ENCODE measurements around the gene NEK6.

NEK6 gene

DNA sequence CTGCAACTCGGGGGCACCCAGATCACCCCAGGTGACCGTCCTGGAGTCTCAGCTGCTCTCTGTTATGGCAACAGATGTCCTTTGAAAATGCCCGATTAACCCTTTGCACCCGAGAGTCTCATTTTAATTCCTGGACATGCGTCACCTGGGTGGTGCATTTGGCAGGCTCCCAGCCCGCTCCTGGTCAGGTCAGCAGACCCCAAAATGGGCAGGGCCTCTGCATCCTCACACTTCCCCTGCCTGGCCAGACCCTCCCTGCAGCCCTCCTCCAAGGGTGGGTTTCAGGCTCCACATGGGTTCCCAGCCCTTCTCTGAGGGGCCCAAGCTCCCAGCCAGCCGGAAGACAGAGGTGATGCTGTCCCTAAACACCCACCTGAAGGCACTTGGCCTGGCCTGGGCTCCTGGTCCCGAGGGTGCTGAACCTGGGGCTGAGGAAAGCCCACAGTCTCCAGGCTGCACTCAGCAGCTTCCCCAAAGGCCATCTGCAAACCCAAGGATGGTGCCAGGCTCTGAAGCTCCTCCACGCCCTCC lies 88.1 kb downstream of the NEK6 start:
- DNase-seq, result no peak

DNA sequence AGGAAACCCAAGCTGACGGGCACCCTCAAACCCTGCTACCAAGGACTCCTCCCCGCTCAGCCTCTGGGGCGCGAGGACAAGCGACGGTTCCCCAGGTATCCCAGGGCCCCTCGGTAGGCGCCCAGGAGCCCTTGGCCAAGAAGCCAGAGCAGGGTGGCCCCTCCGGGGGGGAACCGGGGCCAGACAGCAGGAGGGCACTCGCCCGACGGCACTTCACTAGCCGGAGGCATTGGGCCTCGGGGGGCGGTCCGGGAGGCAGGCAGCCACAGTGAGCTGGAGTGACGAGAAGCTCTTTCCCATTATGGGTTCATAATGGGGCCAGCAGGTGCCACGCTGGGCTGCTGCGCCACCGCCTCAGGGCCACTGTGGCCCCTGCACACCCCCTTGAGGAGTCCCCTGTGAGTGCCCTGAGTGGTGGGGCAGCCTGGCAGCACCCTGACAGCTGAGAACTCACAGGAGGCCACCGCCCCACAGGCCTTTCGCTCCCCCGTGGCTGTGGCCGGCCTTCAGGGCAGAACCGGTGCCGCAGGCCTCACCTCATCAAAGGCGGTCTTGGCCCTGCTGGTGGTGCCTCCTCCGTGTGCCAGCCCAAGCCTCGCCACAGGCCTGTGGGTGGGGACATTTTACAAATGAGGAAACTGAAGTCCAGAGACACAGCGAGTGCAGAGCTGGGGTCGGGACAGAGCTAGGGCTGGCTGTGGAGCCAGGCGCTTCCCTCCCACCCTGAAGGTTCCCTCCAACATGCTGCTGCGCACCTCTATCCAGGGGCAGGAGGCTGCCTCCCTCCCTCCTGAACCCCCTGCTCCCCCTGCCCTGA lies 88.8 kb downstream of the NEK6 start:
- no peak for DNase-seq

DNA sequence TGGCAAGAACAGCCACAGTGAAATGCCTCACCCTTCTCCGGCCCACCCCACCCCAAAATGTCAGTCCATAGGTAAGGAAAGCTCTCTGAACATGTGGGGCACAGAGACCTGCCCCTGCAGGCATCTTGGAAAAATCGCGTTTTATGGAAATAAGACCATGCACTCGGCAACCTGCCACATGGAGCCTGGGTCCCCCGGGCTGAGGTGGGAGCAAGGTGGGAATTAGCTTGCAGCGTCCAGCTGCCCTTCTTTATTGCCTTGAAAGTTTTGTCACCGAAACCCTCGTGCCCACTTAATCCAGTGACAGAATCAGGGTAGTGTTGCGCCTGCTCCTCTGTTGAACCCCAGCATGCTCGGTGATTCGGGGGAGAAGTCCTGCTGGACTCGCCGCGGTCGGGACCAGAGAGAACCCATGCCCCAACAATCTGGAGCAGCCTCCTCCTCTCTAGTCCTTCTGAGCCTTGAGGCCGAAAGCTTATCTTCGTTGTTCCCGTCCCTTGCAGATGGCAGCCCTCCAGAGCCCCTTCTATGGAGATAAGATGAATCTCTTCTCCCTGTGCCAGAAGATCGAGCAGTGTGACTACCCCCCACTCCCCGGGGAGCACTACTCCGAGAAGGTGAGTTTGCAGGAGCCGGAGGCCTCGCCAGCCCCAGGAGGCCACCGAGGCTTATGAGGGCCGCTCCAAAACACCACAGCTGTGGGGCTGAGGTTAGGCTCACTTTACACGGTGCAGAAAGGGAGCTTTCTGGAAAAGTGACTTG lies 89.6 kb downstream of the NEK6 start:
- DNase-seq, result no peak

DNA sequence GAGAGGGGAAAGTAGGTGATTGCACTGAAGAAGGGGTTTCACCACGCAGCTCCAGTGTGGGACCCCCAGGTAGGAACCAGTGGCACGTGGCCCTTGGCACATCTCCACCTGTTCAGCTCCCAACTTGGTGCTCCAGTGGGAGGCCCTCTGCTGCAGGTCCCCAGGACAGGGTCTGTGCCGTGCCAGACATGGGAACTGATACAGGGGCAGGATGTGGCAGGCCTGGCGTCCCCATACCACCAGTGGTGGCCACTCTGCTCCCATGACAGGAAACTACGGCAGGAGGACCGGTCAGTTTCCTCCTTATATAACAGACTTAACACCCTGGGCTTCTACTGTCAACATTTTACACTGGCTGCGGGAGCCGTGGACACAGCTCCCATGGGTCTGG lies 90.2 kb downstream of the NEK6 start:
- no peak for DNase-seq

DNA sequence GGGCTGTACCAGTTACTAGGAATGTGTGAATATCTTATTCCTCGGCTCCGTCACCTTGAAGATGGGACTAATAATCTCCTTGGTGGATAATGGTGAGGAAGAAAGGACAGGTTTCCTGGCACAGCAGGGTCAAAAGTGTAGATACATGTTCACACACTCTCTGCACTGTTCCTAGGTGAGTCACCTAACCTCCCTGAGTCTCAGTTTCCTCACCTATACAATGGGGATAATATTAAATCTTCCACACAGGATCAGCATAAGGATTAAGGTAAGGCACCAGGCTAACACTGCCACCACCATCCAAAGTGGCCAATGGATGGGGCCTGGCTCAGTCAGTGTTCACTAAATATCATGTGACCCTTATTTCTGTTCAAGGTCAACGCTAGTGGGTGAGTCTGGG lies 90.6 kb downstream of the NEK6 start:
- no peak for DNase-seq

DNA sequence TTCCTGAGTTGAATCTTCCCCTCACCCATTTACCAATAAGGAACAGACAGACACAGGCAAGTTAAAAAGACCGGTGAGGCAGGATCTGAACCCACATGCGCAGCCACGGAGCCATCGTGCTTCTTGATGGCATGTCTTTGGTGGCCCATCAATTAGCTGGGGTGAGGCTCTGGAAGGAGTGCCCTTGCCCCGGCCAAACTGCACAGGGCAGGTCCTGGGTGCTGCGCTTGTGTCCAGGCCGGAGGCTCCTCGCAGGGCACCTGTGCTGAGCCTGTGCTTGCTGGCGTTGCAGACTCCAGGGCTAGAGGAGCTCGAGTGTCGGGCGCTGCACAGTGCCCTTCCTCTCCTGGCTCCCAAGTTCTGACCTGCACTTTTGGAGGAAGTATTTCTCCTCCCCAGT lies 91.1 kb downstream of the NEK6 start:
- DNase-seq, result no peak

DNA sequence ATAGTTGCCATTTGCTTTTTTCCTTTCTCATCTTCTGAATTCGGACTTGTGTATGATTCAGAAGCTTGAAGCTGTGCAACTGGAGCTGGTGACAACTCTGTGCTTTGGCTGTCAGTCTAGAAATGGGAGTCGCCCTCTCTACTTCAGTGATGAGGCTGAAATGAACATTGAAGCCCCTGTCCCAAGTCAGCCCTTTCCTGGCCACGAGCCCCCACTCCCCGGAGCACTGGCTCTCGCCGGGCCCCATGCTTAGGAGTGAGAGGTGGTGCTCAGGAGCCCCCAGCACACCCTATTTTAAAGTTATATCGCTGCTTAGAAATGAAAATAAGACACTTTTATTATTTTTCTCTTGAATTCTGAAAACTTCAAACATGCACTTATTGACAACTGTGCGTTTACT lies 91.5 kb downstream of the NEK6 start:
- DNase-seq, result no peak

DNA sequence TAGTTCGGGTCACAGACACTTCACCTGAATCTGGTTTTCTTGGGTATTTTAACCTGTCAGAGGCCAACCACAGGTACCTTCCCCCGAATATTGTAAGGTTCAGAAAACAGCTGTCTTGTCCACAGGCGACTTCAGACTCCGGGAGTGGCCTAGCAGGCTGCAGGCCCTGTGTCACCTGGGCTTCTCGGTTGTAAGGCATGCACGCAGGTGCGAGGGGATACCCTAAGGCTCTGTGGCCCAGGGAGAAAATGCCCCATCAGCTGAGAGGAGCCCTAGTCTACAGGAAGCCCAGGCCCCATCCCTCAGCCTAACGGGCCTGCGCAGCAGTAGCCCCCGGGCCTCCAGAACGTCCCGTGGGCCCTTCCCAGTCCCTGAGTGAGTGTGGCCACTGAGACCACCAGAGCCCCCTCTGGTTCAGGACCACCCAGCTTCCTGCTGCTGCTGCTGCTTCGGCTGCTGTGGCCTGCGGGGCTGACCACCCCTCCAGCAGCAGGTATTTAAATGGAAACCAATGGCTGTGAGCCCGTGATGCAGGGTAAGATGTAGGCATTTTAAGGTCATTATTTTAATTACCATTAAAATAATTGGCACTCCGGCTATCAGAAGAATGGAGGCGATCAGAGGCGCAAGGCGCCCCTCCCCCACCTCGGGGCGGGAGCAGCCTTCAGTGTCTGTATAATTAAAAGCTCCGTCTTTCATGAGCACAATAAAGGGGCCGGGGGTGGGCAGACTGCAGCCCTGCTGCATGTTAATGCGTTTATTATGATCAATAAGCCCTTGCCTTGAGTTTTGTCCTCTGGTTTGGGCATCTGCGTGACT lies 92.1 kb downstream of the NEK6 start:
- DNase-seq, result no peak

DNA sequence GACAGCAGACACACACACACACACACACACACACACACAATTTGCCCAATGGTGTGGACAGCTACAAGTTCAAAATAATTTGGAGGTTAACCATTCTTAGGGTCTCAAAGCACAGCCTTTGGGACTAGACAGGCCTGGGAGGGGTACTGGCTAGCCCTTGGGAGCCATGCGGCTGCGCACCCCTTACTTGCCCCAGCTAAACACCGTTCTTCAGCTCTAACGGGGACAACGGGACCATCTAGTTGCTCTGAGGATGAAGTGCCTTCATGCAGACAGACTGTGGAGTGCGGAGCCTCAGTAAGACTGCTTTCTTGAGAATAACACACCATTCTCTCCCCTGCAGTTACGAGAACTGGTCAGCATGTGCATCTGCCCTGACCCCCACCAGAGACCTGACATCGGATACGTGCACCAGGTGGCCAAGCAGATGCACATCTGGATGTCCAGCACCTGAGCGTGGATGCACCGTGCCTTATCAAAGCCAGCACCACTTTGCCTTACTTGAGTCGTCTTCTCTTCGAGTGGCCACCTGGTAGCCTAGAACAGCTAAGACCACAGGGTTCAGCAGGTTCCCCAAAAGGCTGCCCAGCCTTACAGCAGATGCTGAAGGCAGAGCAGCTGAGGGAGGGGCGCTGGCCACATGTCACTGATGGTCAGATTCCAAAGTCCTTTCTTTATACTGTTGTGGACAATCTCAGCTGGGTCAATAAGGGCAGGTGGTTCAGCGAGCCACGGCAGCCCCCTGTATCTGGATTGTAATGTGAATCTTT lies 92.9 kb downstream of the NEK6 start:
- DNase-seq, result no peak

DNA sequence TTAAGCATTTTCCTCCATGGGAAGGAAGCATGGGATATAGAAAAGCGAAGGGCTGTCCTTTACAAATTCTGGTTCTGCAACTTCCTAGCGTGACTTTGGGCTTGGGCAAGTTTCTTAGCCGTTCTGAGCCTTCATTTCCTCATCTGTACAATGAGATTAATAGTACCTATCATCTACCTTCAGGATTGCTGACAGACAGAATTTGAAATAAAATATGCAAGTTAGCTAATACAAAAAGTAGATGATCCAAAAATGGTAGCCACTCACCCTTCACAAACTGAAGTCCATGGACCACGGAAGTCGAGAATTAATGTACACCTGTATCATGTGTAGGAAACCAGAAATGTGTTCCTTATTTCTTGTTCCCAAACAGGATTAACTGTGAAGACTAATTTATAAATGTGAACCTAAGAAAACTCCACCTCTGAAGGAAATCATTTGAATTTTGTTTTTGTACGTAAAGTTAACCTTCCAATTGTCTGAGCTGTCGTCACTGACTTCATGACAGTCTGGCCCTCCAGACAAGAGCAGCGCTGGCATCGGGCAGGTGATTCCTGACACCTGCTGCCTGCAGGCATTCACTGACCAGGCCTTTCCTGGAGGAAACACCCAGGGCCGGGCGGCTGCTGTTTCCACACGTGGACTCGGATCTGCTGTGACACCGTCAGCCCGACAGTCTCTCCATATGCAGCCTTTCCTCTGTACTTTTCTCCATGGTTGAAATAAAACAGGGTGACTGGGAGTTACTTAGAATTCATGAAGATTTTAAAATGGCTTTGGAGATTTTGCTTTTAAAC lies 94.1 kb downstream of the NEK6 start:
- no peak for DNase-seq

DNA sequence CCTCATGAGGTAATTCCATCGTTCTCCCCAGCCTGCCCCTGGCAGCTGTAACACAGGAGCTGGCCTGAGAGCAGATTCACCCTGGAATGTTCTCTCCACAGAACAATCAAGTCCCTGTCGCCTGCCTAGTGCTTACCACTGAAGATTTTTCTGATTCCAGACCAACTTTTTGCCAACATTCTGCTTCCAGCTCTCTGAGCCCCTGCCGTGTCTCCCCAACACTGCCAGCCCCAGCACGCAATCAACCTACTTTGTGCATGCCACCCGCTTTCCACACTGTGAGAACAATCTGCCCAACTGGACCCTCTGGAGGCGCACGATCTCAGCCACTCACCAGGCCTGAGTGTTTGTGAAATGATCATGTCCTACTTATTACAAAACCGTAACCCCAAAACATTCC lies 94.9 kb downstream of the NEK6 start:
- no peak for DNase-seq

DNA sequence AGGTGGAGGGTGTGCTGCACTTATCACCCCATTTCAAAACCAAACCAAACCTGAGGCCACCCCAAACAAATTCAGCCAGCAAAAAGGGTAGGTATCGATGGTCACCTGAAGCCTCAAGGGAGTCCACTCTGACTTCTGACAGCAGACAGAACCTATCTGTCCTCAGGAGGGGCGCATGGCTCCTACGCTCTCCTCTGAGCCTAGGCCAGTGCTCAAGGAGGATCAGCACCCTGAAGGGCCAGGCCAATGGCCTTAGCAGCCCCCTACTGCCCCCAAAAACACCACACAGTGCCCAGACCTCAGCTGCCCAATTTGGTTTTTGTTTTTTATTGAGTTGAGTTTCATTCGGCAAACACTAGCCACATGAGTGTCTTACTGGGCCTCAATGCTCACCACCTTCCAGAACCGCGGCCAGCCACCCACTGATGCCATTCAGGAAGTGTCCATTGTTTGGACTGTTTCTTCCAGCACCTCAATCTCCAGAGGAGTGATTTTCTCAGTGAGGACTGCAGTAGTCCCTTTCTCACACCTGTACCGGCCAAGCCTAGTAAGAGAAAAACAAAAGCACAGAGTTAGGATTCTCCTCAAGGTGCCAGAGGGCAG lies 95.5 kb downstream of the NEK6 start:
- DNase-seq, result no peak

DNA sequence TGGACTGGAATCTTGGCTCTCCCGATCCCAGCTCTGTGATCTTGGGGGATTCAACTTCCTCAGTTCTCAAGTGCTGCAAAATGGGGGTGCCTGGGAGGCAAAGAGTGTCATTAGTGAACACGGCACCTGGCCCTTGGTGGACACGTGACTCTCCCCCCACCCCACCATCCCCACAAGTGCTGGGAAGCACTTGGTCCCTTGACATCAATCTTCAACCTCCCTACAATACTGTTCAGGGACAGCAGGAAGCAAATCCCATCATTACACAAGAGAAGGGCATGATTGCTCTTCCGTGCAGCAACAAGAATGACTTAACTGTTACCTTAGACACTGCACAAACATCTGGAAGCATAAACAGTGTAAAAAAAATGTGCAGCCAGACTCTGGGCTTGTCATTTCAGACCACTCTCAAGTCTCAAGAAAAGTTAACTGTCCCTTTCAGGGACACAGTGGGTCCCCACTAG lies 96.1 kb downstream of the NEK6 start:
- DNase-seq, result no peak

DNA sequence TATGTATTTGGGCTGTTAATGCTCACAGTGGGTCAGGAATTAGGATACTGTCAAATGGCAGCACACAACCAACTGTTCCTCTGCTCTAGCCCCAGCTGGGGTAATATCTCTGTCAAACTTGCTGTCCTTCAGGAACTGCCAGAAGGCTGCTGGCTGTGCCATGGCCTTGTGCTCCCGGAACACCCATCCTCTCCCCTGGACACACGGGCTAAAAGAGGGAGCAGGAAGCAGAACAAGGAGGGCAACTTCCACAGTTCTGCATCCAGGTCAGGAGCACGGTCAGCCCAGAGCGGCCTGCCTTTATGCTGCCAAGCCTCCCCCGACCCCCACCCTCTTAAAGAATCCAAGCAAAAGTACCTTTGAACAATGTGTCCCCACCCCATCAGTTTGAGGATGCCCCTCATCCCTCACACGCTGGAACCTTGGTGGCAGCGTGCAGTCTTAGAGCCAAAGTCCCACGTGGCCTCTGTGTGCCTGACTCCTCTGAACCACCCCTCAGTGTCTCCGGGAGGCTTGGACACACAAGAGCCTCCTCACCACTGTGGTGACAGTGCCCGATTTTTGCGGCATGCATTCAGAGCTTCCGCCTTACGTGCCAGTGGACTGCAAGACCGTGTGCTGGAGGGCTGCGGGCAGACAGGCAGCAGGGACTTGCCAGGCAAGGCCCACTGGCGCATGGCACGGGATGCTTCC lies 96.7 kb downstream of the NEK6 start:
- no peak for DNase-seq

DNA sequence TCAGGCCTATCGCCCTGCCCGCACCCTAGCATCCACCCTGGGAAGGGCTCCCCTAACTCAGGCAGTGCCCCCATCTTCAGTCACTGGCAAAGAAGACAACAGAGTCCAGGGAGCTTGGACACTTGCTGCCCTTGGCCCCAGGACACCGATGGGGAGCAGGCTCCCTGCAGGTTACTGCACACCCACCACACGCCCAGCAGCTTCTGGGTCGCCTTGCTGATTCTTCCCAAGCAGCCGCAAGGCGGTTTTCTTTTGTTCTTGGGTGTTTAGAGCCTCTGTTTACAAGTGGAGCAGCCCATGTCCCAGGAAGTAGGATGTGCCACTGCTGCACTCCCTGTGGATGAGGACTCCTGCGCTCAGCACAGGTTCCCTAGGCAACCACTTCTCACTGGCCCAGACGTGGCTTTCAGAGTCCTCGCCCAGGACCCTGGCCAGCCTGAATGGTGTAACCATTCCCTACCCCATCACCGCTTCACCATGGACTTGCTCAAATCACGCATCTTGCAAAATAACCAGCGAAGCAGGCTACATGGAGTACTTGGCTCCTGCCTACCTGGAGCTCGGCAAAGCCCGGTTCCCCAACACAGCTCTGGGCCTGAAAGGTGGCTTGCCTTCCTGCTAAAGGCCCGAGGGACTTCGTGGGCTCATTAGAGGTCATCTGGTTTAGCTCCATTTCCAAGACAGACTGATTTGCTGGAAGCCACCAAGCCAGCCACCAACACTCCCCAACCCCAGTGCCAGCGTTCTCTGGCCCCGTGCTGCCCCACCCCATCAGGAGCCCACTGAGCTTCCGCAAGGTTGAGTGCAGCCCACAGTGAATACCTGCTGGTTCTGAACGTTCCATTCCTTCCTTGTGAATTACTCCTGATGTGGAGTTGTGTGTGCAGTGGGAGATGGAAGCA lies 97.5 kb downstream of the NEK6 start:
- no peak for DNase-seq

DNA sequence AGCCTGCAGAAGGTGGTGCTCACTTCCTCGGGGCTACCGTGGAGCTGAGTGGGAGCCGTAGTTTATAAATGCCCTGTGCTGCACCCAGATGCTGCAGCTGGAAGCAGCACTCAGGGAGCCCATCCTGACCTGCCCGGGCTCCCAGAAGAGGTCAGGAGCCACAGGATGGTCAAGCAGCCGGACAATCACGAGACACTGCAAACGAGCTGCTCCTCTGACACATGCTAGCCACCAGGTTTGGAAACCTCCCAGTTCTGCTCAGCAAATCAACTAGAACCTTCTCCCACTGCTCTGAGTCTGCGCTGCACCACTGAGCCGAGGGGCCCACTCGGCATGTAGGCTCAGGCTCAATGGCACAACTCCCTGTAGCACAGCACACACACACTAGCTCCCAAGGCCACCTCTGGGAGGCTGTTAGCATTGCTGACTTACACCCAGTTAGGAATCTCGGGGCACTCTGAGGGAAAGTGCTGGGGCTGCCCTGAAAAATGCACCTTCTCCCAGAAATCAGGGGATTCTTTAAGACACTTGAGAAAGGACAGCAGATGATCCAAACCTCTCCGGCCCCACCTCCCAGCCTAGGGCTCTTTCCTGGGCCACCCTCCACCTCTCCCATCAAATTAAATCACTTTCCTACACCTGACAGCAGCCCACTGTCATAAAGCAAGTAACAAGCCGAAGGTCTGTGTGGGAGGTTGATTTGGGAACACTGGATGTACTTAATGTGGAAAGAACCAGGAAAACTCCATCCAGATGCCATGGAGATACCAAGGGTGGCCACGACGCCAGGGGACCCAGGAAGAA lies 98.4 kb downstream of the NEK6 start:
- DNase-seq, result no peak

DNA sequence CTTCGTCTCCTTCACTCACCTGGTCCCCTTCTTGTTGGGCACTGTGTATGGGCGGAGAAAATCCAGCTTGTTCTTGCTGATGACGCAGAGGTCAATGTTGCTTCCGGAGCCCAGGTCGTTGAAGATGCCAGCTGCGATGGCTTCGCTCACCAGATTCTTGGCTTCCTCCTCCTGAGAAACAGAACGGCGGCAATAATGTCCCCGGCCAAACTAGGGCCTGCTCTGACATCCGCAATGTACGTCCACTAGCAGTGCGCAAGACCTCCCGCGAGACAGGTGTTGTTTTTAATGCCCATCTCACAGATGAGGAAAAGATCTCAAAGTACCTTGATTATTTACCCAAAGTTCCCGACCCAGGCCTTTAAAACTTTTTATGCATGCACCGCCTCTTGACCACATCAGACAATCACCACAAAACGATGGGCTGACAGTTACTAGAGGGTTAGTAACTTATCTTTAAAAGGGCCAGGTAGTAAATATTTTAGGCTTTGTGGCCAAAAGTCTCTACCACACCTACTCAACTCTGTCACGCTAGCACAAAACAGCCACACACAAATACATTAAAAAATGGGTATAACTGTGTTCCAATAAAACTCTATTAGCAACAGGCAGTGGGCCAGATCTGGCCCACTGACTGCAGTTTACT lies 99.1 kb downstream of the NEK6 start:
- DNase-seq, result no peak
